HG02759 (cell line): ENCODE results near the gene PHACTR3.

Experiments
- ATAC-seq: cut with Tn5 transposase; IDR thresholded peaks from one replicate; pipeline ENCODE4 v1.9.1; 2021; ENCODE audit warnings: mild to moderate bottlenecking, moderate library complexity; ENCODE audit not compliant: unreplicated experiment

Gene PHACTR3

DNA sequence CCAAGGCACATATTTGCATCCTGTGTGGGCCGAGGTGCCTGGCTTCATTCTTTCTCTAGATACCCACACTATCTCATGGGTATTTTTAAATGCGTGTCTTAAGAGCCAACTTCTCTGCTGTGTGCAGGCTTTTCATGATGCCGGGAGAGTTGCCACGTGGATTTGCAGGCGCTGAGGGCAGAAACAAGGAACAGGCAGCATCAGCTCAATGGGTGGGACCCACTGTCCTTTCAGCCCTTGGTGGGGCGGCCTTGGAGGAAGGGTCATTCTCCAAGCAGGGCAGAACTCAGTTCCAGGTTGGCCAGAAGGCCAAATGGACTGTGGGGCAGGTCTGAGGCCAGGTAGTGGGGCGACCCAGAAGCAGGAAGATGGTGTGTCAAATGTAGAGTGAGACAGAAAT is 84.7 kb downstream of the PHACTR3 start:
- no peak for ATAC-seq

DNA sequence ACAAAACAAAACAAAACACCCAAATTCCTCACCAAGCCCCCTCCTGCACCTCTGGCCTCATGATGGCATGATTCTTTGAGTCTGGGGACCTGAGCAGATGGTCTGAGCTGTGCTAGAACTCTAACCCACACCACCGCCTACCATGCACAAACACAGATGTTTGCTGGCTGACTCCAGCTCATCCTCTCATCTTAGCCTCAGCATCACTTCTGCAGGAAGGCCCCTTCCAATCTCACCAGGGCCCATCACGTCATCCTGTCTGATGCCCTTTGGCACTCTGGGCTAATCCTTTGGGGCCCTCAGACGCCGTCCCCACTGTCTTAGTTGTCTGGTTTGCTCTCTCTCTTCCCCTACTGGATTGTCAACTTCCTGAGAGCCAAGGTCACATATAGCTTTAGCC is 85.8 kb downstream of the PHACTR3 start:
- ATAC-seq = no peak

DNA sequence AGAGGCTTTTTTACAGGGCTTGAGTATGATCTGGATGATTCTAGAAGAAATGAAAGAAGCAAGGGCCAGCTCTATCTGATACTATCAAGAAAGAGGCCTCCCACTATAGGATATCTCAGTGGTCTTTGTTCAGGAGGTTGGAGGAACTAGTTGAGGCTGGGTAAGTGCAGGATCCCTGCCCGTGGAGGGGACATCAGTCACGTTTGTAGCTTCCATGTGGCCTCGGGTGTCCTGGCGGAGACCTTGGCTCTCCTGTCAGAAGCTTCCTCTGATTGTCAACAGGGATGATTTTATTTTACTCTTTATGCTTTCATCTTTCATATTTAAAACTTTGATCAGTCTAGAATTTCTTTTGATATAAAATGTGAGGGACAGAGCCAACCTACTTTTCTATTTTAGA is 86.6 kb downstream of the PHACTR3 start:
- ATAC-seq = no peak

DNA sequence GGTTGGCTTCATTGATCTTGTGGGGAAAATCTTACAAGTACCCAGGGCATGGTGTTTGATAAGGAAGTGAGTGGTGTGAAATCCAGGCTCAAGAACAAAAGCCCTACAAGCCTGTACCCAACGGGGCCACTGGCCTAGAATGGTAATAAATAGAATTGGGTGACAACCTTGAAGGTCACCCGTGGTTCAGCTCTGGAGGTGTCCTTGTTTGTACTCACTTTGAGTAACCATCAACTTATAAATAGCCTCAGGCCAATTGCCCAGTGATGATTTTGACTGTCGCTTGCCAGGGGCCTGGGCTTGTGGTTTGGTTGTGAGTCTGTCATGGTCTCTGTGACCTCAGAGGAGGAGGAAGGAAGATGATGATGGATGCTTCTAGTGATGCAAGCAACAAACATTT is 87.8 kb downstream of the PHACTR3 start:
- no peak for ATAC-seq

DNA sequence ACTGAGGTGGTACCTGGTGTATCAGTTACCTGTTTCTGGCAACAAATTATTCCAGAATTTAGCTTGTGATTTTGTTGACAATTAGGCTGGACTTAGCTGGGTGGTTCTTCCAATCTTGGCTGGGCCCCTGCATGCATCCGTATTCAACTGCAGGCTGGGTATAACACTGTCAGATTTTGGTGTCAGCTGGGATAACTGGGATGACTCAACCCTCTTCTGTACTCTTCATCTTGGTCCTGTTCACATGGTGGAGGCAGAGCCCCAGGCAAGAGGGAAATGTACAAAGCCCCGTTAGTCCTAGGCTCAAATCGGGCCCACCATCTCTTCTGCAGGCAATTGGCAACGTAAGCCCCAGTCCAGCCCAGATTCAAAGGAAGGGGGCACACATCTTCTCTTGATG is 89.2 kb downstream of the PHACTR3 start:
- ATAC-seq = no peak

DNA sequence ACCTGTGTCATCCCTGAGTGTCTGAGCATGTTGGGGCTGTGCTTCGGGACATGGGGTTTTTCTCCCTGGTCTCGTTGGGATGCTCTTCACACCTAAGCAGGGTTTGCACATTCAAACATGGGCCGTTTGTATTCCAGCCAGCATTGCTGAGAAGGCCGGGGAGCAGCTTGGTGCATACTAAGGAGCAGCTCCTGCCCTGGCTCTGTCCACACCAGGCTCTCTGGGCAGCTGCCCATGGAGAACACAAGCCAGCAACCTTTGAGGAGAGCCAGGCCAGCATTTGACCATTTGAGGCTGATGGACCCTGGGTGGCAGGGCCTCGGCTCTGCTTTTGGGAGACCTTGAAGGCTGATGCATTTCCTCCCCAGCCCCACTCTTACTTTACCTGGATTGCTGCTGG is 92.1 kb downstream of the PHACTR3 start:
- no peak for ATAC-seq

DNA sequence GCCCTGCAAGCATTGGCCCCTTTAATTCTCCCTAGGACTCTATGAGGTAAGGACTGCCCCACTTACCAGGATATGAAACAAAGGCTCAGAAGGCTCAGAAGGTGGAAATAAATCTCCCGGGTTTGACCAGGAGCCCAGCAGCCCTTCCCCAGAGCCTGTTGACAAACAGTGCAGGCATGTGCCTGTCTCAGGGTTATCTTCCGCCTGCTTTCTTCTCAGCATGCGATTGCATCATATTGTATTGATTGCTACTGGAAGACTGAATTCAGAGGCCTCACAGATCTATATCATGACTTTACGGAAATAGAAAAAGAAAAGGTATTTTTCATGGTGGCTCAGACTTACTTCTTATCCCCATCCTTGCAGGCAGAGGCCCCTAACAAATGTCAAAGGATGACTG is 92.7 kb downstream of the PHACTR3 start:
- ATAC-seq = no peak

DNA sequence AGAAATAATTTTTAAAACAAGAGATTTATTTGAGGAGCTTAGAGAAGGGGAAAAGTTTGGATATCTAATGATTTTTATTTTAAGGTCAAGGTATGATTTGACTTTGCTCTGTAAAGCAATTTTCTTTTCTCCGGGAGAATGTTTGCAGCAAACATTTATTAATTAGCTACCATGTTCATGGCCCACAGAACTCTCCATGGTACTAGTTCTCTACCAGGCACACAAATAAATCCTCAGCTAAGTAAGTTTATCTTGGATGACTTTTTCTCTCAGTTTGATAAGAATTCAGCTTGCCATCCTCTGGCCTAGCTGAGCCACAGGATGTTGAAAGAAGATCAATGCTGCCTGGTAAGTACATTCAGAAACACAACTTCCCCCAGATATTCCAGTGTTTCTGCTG is 94.3 kb downstream of the PHACTR3 start:
- no peak for ATAC-seq

DNA sequence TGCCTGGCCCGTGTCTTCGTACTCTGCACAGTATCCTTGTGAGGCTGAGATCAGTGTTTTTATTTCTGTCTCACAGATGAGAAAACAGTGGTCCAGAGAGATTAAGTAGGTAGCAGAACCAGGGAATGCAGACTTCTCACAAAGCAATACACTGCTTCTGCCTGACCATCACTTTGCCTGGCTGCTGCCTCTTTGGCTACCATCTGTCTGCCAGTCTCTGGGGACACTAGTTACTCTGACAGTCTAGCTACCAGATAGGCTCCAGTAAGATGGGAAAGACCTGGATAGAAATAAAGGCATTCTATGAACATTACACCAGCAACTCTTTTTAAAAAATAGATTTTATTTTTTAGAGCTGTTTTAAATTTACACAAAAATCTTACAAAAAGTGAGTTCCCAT is 96.9 kb downstream of the PHACTR3 start:
- ATAC-seq = no peak

DNA sequence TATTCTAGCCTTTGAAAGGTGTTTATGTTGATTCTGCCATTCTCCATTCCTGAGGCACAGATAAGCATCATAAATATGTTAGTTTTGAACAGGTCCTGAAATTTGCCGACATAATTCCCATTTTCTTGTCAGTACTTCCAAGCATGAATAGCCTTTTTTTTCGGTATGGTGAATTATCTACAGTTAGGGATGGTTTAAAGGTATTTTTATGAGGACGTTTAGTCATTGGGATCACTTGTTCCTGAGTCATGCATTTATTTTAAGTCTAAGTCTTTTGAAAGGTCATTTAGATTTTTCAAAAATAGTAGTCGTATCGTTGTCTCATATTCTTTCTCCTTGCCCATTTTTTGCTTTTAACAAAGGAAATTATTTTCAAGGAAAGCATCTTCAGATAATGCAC is 98.7 kb downstream of the PHACTR3 start:
- ATAC-seq = no peak

DNA sequence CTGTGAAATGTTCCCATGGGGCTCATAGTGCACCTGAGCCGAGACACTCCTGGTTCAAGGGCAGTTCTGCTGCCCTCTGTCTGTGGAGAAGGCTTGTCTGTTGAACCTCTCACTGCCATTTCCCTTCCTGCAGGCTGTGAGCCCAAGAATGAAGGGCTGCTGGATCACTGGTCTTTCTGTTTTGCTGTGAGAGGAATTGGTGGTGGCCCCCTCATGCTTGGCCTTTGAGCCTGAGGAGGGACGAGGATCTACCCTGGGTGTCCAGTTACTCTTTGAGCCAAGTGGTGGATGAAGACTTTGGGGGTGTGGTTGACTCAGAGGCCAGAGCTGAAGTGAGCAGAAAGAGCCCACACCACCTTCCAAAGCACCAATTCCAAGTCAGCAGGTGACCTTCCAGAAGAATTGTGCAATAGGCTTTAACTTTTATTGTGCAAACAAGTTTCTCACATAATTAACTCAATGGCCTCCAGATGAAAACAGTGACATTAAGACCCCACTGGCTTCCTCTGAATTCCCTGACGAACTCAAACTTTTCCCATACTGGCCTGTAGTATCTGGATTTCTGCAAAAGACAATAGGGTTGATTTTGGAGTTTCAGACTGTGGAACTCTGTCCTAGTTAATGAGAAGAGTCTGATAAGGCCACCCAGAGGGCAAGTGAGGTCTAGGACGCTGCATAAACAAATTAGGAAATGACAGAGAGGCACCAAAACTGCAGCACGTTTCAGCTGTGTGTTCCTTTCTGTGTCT is 101.5 kb downstream of the PHACTR3 start:
- ATAC-seq = no peak

DNA sequence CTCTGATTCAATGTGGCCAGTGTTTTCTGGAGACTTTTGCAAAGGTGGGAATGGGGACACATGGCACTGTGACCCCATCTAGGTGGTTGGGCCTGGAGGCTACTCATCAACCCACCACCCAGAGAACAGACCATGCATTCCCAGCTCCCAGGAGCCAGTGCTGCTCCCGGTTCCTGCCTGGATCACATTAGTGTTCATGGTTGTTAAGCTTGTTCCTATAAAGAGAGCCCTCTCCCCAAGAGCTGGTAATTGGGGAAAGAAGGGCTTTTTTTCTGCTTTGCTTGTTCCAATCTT is 102.0 kb downstream of the PHACTR3 start:
- no peak for ATAC-seq

DNA sequence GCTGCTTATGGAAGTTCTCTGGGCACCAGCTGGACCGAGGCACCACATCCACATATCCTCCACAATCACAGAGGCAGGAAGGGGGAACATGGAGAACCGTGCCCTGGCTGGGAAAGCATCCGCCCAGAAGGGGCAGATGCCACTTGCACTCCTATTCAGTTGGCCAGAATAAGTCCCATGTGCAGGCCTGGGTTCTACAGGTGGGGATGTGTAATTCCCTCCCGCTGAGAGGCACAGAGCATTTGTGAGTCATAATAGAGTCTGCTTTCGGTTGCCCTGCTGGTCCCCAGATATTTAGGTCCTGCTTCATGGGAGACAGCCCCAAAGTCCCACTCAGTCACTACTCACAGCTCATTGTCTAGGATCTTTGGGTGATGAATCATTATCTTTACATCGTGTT is 104.0 kb downstream of the PHACTR3 start:
- ATAC-seq = no peak

DNA sequence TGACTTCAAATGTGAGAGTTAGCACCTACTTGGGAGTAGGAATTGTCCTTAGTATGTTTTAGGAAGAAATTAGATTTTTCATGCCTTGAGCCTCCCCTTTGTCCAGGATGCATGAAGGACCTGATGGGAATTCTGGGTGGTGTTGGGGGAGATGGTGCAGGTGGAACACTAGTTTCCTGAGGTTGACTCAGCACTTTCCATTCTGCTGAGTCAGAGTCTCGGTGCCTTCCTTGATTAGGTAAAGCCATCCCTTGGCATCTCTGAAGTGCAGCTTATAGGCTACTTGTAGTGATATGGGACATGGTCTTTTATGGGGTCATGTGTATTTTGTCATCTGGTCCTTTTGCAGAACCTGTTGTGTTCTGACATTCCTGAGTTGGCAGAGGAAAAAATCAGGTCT is 105.3 kb downstream of the PHACTR3 start:
- no peak for ATAC-seq

DNA sequence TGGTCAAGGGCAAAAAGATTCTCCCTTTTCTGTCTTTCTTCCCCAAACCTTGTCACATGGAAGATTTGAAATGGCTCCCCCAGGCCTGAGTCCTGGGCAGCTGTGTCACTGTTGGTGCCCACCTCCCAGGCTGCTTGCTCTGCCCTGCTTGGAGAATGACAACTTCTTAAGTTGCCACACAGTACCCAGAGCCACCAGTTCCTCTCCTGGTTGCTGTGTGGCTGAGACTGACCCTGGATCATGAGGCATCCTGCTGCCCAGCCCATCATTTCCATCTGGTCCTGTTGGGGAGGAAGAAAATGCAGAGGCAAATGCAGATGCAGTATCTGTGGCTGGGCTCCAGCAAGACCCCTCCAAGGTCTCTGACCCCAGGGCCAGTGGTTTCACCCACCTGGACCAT is 113.7 kb downstream of the PHACTR3 start:
- no peak for ATAC-seq

DNA sequence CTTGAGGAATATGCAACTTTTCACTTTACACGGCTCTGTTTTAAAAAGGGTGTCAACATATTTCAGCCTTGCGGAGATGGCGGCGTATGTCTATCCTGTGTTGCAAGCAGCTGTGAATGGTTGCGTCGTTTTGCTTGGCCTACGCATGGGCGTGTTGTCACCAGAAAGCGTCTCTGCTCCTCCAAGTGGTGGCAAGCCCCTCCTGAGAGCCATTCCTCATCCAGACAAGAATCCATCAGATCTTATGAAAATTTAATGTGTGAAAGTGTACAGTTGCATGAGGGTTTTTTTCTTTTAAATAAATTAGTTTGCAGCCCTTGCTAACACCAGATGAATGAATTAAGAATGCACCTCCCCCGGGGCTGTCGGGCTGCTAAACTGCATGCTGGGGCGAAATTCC is 114.4 kb downstream of the PHACTR3 start:
- ATAC-seq = no peak

DNA sequence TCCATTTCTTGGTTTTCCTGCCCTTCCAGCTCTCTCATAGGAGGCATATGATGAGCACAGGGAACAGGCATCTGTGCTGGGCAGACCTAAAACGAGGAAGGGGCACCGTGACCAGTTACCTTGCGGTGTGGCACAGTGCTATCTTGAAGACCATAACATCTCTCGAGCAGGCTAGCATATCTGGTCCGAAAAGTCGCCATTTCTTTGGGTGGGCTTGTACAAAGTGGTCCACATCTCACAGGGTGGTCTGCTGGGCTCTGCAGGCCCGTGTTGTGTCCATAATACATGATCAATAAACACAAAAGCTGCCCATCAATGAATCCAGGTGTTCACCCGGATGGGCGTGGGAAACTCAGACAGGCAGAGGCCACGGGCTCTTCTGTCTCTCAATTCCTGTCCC is 115.7 kb downstream of the PHACTR3 start:
- no peak for ATAC-seq

DNA sequence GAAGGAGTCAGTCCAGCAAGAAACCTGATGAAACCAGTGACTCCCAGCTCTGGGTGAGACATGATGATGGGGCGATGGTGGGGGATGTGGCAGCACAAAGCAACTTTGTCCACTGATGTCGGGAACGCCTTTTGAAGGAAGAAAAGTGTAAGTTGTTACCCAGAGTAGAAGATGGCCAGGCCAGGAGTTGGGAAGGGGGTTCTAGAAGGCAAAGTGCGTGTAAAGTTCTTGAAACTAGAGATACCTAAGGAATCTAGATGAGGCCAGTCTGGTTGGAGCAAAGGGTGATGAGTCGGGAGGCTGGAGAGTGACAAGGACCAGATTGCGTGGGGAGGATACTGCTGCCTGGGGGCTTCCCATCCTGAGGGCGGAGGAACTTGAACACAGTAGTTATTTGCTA is 117.0 kb downstream of the PHACTR3 start:
- ATAC-seq = no peak

DNA sequence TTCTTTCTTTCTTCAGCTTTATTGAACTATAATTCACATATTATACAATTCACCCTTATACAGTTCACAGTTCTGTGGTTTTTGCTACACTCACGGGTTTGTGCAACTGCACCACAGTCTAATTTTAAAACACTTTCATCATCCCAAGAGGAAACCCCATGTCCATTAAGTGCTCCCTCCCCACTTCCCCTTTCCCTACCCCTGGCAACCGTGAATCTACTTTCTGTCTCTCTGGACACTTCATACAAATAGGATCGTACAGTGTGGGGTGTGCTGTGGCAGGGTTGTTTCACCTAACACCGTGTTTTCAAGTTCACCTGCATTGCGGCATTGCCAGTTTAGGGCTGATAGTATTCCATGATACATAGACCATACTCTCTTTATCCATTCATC is 118.8 kb downstream of the PHACTR3 start:
- no peak for ATAC-seq

DNA sequence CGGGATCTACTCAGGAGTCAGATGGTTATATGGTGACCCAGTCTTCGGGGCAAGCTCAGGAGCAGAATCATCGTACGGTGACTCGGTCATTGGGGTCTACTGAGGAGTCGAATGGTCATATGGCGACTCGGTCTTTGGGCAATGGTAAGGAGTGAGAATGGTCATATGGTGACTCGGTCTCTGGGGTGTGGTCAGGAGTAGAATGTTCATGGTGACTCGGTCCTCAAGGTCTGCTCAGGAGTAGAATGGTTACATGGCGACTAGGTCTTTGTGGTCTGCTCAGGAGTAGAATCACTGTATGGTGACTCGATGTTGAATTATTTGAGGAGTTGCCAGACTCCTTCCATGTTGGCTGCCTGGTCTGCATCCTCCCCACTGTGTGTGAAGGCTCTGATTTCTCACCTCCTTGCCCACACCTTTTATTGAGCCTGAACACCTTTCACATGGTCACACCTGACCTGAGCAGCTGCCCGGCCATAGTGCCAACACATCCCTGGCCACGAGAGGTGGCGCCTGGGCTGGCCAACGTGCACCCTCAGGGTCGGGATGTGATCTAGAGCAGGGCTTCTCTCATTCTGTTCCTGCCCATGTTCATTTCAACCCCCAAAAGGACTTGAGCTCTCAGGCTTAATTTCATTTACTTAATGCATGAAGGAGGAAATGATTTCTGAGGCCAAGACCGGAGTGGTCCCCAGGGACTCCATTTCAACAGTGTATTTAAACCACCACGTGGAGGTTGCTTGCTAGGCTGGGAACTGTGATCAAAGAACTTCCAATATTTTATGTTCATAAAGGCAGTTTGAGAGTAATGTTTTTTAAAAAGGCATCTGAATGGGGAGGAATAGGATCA is 119.5 kb downstream of the PHACTR3 start:
- ATAC-seq = no peak

DNA sequence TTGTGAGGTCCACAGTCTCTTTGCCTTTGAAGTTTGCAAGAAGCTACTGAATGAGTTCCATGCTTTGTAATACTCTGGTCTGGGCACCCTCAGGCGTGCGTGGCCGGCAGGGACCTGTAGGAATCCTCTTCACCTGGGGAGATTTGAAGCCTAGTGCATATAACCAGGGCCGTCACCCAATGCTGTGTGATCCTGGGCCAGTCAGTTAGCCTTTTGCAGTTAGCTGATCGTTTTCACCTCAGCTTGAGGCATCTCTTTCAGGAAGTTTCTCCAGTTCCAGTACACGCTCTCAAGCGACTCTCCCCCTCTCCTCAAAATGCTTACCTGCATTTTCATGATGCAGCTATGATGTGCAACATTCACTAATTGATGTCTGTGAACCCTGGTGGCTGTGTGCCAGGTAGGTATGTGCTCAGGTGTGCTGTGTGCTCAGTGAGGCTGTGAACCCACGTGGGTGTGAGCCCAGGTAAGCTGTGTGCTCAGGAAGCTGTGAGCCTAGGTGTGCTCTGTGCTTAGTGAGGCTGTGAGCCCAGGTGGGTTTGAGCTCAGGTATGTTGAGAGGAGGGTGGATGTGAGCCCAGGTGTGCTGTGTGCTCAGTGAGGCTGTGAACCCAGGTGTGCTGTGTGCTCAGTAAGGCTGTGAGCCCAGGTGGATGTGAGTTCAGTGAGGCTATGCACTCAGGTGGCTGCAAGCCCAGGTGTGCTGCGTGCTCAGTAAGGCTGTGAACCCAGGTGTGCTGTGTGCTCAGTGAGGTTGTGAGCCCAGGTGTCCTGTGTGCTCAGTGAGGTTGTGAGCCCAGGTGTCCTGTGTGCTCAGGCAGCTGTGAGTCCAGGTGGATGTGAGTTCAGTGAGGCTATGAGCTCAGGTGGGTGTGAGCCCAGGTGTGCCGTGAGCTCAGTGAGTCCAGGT is 120.4 kb downstream of the PHACTR3 start:
- ATAC-seq = no peak
